AG08395 (cell line): ENCODE measurements around the gene RAB27B.

ENCODE experiments used
- DNase-seq: peaks from one replicate; pipeline ENCODE4 v3.0.0; 2012; ENCODE audit warnings: mixed read lengths, low spot score

Gene RAB27B

DNA sequence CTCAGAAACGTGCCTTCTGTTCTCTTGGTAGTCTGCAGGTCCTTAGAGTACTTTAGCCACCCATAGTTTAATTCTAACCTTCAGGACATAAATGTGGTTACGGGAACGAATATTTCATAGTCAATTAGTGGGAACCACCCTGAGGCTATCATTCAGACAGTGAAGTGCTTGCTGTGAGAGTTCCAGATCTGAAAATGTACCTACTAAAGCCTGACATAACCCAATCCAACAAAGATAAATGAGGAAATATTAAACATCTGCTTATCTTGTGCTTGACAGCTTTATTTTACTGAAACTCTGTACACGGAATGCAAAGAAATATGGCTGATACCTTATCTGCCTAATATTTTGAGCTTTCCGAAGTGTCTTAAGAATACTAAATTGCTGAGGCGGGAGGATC lies 43.0 kb downstream of the RAB27B start:
- DNase-seq: no peak

DNA sequence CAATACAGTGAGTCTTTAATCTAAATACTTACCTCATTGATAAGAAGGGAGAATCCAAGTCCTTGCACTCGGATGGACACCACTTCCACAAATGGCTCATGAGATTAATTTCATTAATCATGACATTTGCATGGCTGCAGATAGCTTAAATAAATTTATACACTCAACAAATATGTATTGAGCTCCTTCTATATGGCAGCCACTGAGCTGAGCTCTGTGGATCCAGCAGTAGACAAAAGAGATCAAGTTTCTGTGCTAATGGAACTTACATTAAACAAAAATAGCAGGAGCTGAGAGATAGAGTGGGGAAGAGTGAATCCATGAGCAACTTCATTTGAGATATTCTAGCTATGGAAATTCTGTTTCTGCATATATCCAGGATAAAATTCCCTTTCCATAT lies 44.4 kb downstream of the RAB27B start:
- no peak for DNase-seq

DNA sequence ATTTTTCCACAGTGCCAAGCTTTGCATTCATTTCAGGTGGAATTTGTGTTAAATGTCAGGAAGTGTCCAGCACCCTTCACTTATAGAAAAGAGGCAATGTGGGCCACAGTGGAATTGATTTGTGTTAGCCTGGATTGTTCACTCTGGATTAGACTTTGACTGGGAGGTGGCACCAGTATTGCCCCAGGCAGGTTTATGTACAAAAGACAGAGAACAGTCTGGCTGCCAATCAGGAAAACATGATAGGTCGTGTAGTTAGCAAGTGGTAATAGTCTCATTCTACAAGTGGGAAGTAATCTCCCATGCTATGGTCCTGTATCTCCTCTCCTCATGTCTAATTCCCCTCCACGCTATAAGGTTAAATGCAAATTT lies 45.6 kb downstream of the RAB27B start:
- DNase-seq: no peak

DNA sequence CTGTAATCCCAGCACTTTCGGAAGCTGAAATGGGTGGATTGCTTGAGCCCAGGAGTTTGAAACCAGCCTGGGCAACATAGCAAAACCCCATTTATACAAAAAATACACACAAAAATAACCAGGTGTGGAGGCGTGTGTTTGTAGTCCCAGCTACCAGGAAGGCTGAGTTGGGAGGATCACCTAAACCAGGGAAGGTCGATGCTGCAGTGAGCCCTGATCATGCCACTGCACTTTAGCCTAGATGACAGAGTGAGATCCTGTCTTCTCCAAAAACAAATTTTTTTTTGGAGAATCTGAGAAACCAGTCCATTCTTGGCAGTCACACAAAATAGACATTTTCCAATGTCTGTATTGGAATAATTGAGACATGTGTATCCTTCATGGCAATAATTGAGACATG lies 46.8 kb downstream of the RAB27B start:
- DNase-seq: no peak

DNA sequence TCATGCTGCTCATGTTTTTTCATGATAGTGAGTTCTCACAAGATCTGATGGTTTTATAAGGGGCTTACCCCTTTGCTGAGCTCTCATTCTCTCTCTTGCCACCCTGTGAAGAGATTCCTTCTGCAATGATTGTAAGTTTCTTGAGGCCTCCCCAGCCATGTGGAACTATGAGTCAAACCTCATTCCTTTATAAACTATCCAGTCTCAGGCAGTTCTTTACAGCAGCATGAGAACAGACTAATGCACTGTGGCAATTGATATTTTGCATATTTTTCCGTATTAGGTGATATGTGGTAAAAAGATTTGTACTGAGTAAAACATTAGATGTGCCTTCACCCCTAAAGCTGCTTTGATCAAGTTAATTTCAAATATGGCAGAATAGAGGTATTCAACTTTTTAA lies 48.8 kb downstream of the RAB27B start:
- no peak for DNase-seq

DNA sequence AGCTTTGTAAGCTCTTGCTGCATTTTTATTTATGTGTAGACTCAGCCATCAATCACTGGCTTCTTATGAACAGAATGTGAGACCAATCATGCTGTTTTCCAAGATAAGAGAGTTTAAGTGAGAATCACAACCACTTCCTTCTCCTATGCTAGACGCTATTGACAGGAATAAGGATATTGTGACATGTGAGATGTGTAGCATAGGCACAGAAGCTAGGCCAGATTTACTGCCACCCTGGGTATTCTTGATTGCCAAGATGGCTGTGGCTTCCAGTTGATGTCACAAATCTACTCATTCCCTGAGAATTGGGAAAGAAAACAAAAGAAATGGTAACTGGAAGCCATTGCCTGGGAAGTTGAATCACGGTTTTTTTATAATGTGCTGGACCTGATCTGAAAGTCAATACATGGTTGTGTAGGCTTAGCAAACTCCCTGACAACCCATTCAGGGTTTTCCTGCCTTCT lies 49.9 kb downstream of the RAB27B start:
- no peak for DNase-seq

DNA sequence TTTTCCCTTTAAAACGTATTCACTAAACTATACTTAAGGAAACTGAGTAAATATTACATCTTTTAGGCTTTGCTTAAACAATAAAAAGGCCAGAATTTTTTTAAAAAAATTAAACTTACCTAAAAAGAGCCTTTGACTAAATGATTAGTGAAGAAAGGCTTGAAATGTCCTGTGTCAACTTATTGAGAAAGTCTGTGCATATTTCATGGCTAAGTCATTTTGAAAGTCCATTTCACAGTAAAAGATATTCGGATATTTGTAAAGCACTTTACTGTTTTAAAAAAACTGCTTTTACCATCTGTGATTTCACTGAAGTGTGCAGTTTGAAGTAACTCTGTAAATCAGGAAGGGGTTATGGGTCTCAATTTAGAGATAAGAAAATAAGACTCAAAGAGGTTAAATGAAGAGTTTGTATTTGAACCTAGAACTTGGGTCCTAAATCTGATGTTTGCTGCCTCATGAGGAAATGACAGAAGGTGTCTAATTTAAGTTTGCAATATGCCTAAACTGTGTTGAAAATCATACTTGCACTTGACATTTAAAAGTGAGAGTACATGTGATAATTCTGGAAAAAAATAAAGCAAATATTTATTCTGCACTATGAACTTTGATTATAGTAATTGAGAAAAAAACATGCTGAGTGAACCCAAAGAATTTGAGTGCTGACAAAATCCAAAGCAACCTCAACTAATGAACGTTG lies 50.5 kb downstream of the RAB27B start:
- no peak for DNase-seq

DNA sequence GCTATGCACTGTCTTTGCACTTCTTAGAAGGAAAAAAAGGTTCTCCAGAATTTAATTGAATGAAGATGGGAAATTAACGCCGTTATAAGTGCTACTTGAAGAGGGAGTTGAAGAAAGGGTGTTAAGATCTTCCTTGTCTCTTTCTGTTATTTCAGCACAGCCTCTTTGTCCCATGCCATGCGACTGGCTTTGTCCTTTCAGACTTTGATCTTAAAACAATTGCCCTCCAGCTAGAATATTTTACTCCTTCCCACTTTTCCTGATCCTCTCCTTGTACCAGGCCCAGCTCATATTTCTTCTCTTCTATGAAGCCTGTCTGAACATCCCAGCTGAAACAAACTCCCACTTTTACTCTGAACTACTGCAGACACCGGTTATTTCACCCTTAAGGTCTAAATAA lies 51.4 kb downstream of the RAB27B start:
- DNase-seq: no peak

DNA sequence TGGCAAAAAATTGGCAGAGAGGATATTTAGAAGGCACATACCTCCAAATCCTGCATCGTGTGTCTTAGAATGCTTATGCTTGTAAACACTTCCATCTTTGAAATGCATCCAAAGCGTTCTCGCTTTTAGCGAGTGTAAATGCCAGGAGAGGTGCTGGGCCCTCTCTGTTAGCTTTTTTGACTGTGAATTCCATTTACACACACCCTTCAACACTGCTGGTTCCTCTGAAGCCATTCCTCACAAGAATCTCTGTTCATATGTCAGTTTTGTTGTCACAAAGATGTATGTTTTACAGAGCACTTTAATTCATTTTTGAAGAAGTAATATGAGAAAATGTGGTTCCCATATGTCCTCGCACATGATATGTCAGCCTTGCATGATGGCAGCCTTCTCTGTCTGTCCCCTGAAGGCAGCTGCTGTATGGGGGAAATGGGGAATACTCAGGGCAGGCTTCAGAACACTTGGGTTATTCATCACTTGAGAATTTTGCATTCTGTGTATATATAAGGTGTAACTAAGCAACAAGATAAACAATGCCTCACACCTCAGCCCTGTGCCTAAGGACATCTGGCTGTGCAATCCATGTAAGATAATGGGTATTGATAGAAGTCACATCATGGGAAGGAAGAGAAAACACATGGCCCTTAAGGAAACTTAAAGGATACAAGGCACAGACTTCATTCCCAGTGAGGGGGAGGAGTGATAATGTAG lies 52.3 kb downstream of the RAB27B start:
- peak; percentile 4 for DNase-seq

DNA sequence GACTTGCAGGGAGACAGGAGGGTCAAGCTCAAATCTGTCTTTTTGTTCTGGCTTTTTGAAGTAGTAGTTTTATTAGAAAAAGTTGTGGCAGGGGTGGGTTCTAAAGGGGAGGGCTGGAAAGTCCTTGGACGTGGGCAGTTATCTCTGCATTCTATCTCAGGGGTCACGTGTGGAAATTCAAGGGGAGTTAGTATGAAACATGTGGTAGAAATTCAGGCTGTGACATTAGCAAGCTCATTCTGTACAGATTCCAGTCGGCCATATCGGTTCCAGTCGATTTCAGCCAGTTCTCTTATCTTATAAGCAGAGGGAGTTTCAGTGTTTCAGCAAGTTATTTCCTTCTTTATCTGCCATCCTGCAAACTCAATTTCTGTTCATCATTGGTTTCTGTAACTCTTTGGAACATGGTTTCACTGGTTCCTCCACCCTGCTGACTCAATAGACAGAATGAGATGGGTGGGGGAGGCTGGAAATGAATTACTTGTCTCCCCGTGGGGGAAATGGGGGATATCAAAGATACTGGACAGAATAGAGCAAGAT lies 53.0 kb downstream of the RAB27B start:
- DNase-seq: no peak

DNA sequence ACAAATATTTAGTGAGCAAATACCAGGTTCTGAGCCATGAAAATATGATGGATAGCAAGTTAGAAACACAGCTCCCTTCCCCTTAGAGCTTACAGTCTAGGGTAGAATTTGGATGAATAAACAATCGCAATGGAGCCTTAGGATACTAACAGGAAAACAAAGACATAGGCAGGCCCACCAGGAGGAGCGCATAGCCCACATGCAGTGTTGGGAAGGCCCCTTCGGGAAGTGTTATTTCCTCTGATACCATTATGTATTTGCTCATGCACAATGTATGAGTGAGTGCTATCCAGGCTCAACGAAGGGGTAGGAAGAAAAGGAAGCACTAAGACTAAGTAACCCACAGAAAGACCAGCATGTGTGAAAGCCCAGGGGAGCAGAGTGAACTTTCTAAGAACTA lies 54.0 kb downstream of the RAB27B start:
- DNase-seq: no peak

DNA sequence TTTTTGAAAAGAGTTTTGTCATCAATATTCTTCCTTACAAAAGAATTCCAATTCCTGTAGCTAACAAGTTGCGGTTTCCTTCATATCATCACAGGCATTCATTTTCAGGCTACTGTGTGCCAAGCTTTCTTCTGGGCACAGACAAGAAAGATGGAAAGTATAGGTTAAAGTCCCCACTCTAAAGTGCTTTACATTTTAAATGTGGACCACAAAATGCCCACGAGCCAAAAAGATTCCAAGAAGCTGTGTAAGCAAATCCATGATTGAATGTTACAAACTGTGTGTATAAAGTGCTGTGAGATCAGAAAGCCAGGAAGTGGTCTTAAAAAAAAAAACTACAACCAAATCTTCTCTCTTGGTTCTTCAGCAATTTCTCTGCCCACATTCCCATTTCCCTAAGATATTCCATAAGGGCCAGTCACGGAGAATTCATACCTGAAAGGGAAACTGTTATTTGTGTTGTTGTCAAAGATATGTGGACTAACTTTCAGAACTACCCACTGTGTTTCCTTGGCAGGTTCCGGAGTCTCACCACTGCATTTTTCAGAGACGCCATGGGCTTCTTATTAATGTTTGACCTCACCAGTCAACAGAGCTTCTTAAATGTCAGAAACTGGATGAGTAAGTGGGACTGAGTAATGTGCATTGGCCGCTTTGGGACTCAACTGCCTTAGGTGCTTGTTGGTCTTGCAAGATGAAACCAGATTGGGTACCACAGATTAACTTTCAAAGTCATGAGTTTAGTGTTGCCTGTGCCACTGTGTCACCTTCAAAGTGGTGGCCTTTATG lies 55.7 kb downstream of the RAB27B start:
- DNase-seq: no peak

DNA sequence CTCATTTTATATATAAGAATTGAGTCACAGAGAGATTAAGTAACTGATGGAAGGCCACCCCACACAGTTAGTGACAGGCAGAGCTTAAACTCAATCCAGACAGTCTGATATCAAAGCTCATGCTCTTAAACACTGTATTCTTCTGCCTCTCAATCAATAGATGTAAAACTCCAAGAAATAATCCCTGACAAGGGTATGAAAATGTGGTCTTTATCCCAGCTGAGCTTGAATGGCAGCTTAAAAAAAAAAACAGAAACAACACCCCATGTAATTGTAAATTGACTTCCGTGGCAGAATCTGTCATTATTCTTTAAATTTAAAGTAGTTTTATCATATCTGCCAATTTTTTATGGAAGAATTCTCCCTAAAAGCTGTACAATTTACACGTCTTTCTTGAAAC lies 60.1 kb downstream of the RAB27B start:
- no peak for DNase-seq

DNA sequence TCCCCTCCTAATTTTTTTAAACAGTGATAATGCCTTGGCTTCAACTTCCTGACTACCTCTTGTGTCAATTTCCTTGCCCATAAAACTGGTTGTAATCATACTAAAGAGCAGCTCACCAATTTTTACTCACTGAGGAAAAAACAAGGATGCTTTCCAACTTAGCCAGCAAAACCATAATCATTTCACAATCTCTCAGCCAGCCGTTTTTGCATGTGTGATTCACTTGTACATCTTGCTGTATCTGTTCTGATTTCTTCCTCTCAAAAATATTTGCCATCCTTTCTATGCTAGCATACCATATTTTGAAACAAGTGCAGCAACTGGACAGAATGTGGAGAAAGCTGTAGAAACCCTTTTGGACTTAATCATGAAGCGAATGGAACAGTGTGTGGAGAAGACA lies 60.7 kb downstream of the RAB27B start:
- peak; percentile 46 for DNase-seq

DNA sequence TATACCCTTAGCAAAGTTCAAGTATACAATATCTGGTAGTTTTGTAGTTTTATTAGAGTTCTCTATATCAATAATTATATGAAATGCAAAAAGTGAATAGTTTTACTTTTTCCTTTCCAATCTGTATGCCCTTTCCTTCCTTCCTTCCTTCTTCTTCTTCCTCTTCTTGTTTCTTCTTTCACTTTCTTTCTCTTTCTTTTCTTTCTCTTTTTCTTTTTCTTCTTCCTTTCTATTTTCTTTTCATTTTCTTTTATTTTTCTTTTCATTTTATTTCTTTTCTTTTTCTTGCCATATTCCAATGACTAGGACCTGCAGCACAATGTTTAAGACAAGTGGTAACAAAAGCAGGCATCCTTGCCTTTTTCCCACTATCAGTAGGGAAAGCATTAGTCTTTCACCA lies 71.2 kb downstream of the RAB27B start:
- no peak for DNase-seq

DNA sequence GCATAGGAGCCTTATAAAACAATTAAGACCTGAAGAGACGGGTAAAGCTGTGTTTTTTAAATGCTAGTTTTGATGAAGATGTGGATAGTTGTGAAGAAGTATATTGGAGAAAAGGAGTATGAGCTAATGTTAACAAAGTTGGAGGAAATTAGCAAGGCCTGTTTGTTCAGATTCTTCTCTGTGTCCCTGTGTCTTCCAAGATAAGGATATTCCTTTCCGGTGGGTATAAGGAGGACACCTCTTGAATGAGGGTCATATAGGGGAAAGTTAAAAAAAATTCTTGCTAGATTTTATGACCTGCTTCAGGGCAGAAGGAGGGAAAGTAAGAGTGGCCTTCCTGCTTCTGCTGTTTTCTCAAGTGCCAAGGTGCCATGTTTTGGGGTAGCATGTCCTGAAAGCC lies 72.0 kb downstream of the RAB27B start:
- DNase-seq: no peak

DNA sequence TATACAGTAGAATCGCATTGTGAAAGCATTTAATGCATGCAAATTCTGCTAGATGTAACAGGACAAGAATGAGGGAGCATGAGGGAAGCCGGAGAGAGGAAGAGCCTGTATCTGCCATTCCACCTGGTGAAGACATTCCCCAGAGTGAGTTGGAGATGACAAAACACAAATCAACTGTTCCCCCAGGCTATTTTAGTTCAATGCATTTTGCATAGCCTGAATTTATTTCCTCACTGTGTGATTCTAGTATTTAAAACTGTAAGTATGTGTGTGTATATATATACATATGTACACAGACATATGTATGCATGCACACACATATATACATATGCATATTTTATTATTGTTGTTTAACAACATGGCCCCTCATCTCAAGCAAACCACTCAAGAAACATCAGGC lies 76.3 kb downstream of the RAB27B start:
- DNase-seq: no peak

DNA sequence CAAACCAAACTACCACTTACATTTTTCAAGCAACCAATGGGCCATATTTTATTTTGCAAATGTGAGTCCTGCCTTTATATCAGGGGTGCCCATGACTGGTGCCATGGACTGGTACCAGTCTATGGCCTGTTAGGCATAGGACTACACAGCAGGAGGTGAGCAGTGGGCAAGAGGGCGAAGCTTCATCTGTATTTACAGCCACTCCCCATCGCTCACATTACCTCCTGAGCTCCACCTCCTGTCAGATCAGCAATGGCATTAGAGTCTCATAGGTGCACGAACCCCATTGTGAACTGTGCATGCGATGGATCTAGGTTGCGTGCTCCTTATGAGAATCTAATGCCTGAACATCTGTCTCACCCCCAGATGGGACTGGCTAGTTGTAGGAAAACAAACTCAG lies 77.4 kb downstream of the RAB27B start:
- DNase-seq: no peak

DNA sequence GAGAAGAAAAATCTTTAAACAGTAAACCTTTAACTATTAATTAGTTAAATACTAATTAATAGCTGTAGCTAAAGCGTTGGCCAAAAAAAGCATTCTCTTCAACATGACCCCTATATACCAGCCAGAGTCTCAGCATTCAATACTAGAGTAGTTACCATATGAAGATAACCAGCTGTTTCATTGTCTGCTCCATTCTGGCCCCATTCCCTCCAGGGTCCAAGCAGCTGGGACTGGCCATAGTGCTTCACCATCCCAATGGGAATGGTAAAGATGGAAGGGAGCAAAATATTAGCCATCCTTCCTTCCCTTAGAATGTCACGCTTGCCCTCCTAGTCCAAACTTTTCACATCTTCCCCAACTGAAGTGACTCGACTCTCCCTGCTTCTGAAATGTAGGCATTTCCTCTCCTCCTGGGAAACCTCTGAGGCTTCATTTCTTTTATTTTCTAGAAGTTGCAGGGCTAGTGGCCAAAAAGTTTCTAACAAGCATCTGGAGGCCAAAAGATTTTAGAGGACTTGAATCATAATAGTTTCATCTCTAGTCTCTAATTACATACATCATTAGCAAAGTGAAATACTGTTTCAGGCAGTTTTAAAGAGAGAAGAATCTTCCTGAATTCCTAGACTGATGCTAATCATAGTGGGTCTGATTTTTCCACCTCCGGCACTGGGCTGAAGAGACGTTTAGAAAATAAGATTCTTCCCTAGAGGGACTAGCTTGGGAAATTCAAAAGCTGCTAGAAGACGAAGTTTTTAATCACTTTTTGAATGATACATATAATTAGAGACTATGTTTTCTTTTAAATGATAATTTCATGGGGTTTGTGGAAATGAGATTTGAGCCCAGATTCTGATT lies 78.3 kb downstream of the RAB27B start:
- DNase-seq: peak; percentile 22

DNA sequence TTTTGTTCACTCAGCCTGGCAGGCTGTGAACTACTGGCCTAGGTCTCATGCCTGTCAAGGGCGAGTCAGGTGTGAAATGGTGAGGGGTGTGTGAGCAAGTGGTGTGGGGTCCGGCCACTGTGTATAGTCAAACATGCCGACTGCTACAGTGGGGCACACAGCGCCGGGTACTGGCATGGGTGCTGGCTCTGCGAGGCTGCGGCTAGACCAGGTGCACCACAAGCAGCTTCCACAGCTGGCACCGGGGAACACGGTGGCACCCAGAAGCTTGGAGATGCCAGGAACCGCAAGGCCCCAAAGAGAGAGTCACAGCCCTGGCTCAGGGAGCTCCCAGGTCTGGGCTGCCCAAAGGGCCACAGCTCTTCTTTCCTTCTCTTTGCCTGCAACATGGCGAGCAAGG lies 81.3 kb downstream of the RAB27B start:
- no peak for DNase-seq

DNA sequence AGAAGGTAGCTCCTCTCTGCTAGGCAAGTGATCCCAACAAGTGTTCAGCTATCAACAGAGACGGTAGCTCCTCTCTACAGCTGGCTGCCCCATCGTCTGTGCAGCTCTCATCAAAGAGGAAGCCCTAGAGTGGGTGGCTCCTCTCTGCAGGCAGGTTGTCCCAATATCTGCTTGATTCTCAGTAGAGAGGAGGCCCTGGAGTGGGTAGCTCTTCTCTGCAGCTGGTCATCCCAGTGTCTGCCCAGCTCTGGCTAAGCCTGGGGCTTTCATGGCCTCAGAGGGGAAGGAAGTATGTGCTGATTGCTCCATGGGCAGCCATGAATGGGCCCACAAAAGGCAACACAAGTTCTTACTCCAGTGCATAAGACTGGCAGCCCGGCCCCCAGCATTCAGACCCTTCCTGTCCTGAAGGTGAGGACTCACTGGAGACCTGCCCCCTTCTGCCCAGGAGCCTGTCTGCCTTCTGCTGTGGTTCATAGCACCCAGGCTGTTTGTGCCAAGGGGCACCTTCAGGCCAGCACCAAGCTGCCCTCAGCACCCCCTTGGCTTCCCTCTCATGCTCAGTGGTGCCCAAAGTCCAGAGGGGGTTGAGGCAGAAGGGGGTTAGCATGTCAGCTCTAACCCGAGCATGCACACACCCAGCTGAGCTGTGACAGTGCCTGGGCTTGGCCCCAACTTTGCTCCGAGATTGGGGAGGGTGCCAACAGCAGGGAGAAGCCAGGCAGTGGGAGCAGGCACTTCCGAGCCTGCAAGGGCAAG lies 82.1 kb downstream of the RAB27B start:
- DNase-seq: no peak
